ENCODE measurements around the gene POM121L2. TPM values are rescaled to one million over a fixed set of nuclear protein-coding genes. Genes with fewer than 3 reads are reported as not detected.

POM121L2 gene
- total and polyA plus RNA-seq, 12 donors, result 0.03 TPM; not detected in 11

- DNase-seq, result no peak
- intact Hi-C loops (cut with DNase I), result no loop called here
- Histone ChIP-seq H3K4me1 (replicated peaks in 1 of 2) (no peaks in the 10 kb centered on the region), H3K27ac (no peak overlapping the region), H3K4me3 (no peak overlapping the region), H3K27me3 (peaks cover 15% of the 10 kb centered on the region), H3K9me3 (replicated peaks in 1 of 3) (no peaks in the 10 kb centered on the region), H3K36me3 (replicated peaks in 1 of 2) (no peaks in the 10 kb centered on the region)
- WGBS, 4 donors, result 82 to 85% (median 84%) methylated on average over 4 of the region's 4 CpGs
- TF ChIP-seq CTCF (IDR thresholded peaks at IDR 0.05) (no peak), POLR2A (IDR thresholded peaks at IDR 0.05) (no peak)
Observed at GRCh38 chr6:27321901-27322300, 9.8 kb upstream of the POM121L2 start.

DNA sequence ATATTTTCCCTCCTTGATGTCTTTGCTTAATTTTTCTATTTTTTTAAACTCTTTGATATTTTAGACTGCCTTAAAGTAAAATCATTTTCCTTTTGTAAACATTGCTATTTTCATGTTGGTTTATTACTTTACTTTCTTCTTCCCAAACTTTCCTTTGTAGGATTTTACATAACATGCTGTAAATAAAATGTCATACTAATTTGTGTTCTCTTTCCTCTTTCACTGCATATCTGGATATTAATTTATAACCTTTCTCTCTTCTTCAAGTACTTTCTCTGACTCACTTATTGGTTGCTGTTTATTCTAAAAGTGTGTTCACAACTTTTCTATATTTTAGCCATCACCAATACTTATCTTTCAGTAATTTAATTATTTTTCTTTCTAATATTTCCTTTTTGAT, 9.3 kb upstream of the POM121L2 start:
- Histone ChIP-seq H3K36me3 (replicated peaks in 1 of 2) (no peaks in the 10 kb centered on the region), H3K27ac (no peak overlapping the region), H3K9me3 (replicated peaks in 1 of 3) (no peaks in the 10 kb centered on the region), H3K4me1 (replicated peaks in 1 of 2) (no peaks in the 10 kb centered on the region), H3K27me3 (peaks cover 15% of the 10 kb centered on the region), H3K4me3 (no peak overlapping the region)
- intact Hi-C loops (cut with DNase I), result no loop called here
- DNase-seq, result no peak
- TF ChIP-seq POLR2A (IDR thresholded peaks at IDR 0.05) (no peak), CTCF (IDR thresholded peaks at IDR 0.05) (no peak)

DNA sequence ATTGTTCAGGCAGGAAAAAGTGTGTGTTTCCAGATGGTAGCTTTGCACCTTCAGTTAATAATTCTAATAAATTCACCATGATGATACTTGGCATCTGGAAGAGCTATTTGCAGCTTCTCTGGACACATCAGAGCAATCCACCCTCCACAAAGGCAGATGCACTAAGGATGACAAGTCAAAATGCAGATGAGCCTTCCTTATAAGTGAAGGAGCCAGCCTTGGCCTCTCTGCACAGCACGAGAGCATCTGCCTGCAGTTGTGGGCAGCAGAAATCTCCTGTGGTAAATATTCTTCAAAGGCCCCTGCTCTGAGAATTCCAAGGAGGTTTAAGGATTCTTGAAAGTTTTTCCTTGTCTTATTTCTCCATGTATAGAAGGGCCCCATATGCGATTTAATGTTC, 6.9 kb upstream of the POM121L2 start:
- Histone ChIP-seq H3K9me3 (replicated peaks in 1 of 3) (no peaks in the 10 kb centered on the region), H3K4me1 (replicated peaks in 1 of 2) (no peaks in the 10 kb centered on the region), H3K4me3 (no peak overlapping the region), H3K27ac (no peak overlapping the region), H3K27me3 (peaks cover 12% of the 10 kb centered on the region), H3K36me3 (replicated peaks in 1 of 2) (no peaks in the 10 kb centered on the region)
- 53 to 64% (median 57%) methylated on average over 2 of the region's 2 CpGs for WGBS, 4 donors
- TF ChIP-seq CTCF (IDR thresholded peaks at IDR 0.05) (no peak), POLR2A (IDR thresholded peaks at IDR 0.05) (no peak)
- no peak for DNase-seq
- intact Hi-C loops (cut with DNase I), result no loop called here

- WGBS, 4 donors, result 74 to 89% (median 80%) methylated on average over 2 of the region's 2 CpGs
- Histone ChIP-seq H3K27ac (no peak overlapping the region), H3K4me1 (replicated peaks in 1 of 2) (peaks cover 0 to 12% of the 10 kb centered on the region in 2 donors), H3K9me3 (replicated peaks in 1 of 3) (no peaks in the 10 kb centered on the region), H3K27me3 (peaks cover 53% of the 10 kb centered on the region), H3K4me3 (no peak overlapping the region), H3K36me3 (replicated peaks in 1 of 2) (no peaks in the 10 kb centered on the region)
- TF ChIP-seq CTCF (IDR thresholded peaks at IDR 0.05) (no peak), POLR2A (IDR thresholded peaks at IDR 0.05) (no peak)
- intact Hi-C loops (cut with DNase I), result no loop called here
- DNase-seq, result no peak
Observed at GRCh38 chr6:27314046-27314445, 2.0 kb upstream of the POM121L2 start.

Measured in adrenal gland (tissue), 12 donors.